Suppressor macrophage treated with lipopolysaccharide for 4 hours (primary cell): ENCODE measurements around the gene SYCP2.

ENCODE experiments used
- DNase-seq: peaks from one replicate; pipeline ENCODE4 v3.0.0-alpha.2; 2020

SYCP2 gene

GRCh38 chr20:59820204-59821041, 113.0 kb downstream of the SYCP2 start:
- no peak for DNase-seq

- no peak for DNase-seq
These were observed 113.8 kb downstream of the SYCP2 start for GRCh38 chr20:59819496-59820203.

- DNase-seq, result no peak
These were observed 114.5 kb downstream of the SYCP2 start for GRCh38 chr20:59818911-59819310.

GRCh38 chr20:59817846-59818615, 115.4 kb downstream of the SYCP2 start:
- DNase-seq, result no peak

GRCh38 chr20:59817406-59817805, 116.0 kb downstream of the SYCP2 start:
- DNase-seq, result no peak

GRCh38 chr20:59816146-59816738, 117.2 kb downstream of the SYCP2 start:
- DNase-seq, result no peak

GRCh38 chr20:59814840-59815340, 118.5 kb downstream of the SYCP2 start:
- no peak for DNase-seq

- no peak for DNase-seq
These were observed 119.2 kb downstream of the SYCP2 start for GRCh38 chr20:59813948-59814839.
